NCI-H1694 treated with DMSO at 0.1 percent for 48 hours (cell line): Measurements from ENCODE around the gene SLC28A1.

Experiments
- DNase-seq: peaks from one replicate; lab custom pipeline; 2025; lab: John Stamatoyannopoulos, UW

SLC28A1 gene

DNA sequence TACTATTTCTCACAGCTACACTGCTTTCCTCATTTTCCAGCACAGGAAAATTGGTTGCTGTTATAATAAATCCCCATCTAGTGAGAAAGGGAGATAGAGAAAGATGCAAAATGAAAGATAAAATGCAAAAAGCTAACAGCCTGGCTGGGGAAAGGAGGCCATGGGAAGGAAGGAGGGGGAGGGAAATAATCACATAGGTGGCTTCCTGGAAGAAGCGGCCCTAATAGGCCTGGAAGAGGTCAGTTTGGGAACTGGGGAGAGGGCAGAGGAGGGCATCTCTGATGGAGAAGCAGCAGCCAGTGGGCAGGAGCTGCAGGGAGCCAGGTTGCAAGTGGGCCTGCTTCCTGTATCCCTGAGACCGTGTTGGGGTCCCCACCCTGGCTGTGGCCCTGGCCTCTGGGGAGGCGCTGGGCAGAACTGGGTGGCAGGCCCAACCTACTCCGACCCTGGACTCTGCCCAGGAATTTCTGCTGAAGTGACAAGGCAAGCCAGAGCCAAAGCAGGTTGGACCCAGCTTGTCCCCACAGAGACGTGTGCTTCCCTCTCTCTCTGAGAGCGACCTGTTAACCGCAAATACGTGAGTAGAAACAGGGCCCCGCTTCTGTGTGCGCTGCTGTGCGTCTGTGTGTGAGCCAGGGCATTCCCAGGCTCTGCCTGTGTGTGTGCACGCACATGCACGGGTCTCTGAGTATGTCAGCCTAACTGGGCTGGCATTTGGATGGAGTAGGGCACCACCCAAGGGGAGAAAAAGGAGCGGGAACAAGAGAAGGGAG lies 1.9 kb downstream of the SLC28A1 start:
- DNase-seq = no peak

DNA sequence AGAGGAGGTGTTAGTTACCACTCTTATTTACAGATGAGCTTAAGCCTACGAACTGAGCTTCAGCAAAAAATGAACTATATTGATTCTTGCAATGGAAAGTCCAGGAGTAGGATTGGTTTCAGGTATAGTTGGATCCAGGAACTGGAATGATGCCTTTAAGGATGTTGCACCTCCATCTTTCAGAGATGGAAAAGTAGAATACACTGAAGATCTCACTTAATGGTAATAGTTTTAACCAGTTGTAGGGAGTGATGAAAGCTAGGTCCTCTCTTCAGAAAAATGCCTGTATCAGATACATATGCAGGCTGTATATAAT lies 2.5 kb downstream of the SLC28A1 start:
- no peak for DNase-seq

DNA sequence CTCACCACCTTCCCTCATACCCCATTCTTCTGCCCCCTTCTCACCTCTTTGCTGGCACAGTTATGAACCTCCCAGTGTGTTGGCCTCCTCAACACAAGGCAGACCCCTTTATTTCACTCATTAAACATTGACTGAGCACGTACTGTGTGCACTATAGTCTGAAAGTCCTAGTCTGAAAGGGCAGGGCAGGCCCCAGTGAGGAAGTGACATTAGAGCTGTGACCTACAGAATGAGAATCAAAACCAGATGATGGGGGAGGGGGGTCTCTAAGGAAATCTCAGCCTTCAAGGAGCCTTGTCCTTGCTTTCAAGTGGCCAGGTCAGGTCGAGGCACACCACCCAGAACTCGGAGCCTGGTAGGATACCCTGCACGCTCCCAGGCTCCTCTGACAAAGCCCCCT lies 3.5 kb downstream of the SLC28A1 start:
- DNase-seq = no peak

DNA sequence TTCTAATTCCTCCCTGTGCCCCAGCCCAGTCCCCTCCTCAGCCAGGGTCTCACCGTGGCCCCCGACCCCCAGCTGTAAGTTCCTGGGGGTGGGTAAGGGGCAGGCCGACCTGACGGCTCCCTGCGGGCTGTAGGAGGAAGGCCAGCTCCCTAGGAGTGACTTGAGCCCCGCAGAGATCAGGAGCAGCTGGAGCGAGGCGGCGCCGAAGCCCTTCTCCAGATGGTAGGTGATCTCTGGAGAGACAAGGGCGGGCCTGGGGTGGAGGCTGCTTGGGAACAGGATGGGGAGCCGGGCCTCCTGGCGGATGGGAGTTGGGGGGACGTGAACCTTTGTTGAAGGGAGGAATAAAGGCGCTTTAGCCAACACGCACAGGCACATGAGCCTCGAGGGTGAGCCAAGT lies 4.2 kb downstream of the SLC28A1 start:
- DNase-seq = no peak

DNA sequence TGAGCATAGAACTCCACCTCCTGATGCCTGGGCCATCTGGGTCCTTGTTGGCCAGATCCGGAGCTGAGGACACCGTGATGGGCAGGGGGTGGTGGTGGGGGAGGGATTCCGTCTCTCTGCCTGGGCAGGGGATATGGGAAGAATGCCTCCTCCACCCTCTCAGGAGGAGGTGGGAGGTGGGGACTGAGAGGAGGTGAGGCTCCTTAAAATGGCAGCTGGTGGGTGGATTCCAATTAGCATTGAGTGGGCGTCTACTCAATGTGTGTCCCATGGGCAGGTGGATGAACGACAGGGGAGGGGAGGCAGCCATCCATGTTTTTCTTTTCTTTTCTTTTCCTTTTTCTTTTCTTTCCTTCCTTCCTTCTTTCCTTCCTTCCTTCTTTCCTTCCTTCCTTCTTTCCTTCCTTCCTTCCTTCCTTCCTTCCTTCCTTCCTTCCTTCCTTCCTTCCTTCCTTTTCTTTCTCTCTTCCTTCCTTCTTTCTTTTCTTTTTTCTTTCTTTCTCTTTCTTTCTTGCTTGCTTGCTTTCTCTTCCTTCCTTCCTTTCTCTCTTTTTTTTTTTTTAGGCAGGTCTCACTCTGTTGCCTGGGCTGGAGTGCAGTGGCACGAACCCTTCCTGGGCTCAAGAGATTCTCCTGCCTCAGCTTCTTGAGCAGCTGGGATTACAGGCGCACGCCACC lies 5.0 kb downstream of the SLC28A1 start:
- DNase-seq = no peak

DNA sequence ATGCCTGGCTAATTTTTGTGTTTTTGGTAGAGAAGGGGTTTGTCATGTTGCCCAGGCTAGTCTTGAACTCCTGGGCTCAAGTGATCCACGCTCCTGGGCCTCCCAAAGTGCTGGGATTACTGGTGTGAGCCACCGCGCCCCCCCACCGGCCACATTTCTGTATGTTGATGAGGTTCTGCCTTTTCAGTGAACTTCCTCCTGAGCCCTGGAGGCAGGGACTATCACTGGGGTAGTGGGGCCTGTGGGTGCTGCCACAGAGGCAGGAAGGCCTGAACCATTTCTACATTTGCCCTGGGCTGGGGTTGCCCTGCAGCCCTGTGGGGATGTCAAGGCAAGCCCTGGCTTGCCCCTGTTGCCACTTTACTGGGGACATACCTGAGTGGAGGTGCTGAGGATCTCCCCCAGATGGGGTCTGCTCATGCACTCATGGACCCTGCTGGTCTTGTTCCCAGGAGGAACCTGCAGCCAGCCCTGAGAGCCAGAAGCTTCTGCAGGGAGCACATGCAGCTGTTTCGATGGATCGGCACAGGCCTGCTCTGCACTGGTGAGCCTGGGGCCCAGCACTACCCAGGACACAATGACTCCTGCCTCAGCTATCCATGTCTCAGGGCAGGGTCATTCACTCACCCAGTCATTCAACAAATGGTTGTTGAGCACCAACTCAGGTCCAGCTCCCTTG lies 5.7 kb downstream of the SLC28A1 start:
- DNase-seq = no peak

DNA sequence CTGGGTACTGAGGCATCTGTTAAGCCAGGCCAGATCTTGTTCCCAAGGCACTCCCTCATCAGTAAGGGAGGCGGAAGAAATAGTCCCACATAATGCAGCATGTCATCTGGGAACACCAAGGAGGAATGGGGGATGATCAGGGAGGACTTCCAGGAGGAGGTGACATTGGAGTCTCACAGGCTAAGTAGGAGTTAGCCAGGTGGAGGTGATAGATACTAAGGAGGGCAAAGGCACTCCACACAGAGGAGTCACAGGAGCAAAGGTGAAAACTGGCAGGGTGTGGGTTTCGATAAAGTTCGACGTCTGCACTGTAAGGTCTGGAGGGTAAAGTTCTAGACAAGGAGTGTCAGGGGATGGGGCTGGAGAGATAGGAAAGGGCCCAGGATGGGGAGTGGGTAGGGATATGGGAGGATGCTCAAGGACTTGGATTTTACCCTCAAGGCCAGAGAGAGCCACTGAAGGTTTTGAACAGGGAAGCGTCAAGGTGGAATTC lies 6.3 kb downstream of the SLC28A1 start:
- DNase-seq = no peak

DNA sequence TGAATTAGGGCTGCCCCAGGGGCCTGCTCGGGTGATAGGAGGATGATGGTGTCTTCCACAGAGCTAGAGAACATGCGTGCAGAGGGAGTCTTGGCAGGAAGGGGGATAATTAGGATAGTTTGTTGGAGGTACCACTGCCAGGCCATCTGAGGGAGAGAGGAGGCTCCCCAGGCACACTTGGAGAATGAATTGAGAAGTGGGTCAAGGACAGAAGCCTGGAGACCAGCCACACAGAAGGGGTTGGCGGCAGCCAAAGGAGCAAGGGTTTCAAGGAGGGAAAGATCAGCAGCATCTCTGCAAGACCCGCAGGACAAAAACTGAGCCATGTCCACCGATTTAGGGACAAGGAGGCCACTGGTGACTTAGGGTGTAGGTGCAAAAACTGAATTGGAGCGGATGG lies 6.9 kb downstream of the SLC28A1 start:
- no peak for DNase-seq

DNA sequence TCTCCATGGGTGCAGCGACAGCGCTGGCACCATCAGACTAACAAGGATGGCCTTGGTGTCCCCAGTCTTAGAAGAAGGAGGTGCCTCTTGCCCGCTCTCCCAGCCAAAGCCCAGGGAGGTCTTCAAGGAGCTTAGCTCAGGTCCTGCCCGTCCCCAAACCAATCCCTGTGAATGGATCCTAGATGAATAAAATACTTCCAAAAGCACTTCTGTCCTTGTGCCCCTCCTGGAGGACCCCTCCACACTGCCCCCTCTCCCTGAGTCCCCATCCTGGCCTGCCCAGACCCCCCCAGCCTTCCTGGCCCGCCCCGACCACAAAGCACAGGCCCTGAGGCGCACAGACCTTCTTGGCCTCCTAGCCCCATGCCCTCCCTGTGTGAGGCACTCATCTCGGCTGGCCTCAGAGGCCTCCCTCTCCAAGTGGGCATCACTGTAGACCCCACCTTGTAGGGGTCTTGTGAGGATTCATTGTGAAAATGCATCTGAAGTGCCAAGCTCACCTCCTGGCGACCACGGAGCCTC lies 8.4 kb downstream of the SLC28A1 start:
- no peak for DNase-seq

DNA sequence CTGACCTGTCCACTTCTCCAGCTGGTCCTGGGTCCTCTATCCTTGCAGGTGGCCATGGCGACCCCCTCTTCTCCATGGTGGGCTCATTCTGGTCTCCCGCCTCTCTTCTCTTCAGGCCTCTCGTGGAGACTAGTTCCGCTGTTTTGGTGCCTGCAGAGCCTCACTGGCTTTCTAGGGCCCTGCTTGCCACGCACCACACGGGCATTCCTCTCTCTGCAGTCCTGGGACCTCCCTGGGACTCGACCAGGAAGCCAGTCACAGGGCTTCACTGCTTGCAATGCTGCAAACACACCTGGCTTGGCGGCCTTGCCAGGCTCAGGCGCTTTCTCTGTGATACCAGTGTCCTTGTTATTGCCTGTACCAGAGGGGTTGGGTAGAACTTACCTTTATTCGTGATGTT lies 9.1 kb downstream of the SLC28A1 start:
- DNase-seq = no peak

DNA sequence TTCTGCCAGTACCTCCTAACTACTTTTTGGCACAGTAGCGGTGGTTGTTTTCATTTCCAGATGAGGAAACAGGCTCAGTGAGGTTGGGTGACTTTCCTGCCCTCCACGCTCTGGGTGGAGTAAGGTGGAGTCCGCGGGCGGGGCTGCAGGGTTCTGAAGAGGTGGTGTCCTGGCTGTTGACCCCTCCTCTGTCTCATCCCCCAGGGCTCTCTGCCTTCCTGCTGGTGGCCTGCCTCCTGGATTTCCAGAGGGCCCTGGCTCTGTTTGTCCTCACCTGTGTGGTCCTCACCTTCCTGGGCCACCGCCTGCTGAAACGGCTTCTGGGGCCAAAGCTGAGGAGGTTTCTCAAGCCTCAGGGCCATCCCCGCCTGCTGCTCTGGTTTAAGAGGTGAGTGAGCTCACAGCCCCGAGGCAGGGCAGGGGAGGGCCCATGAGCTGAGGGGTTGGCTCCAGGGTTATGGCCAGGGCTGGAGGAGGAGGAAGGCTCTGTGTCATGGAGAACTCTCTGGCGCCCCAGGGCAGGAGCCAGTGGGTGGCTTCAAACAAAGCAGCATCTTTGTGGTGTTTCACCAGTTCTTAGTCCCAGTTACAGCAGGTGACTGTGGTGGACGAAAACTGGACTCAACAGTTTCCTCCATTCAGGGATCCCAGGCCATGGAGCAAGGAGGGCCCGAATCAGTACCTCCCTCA lies 10.4 kb downstream of the SLC28A1 start:
- no peak for DNase-seq

DNA sequence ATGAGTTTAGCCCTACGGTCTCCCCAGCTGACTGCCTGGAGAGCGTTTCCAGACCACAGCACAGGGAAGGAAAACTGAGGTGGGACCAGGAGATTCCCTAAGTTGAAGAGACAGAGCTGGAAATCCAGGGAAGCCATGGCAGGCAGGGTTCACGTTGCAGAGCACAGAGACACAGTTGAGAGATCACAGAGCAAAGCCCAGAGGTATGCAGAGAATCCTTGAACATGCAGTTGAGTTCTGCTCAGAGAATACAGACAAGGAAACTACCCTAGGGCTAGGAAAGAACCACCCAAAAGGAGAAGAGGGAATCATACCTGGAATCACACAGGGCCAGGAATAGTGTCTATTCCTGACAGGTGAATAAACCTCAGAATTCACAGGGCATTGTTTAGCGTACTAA lies 14.3 kb downstream of the SLC28A1 start:
- no peak for DNase-seq

DNA sequence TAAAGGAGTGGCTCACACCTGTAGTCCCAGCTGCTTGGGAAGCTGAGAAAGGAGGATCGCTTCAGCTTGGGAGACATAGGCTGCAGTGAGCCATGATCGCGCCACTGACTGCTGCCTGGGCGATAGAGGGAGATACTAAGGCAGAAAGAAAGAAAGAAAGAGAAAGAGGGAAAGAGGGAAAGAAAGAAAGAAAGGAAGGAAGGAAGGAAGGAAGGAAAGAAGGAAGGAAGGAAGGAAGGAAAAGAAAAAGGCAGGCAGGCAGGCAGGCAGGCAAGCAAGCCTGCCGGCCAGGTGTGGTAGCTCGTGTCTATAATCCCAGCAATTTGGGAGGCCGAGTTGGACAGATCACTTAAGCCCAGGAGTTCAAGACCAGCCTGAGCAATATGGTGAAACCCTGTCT lies 15.3 kb downstream of the SLC28A1 start:
- no peak for DNase-seq

DNA sequence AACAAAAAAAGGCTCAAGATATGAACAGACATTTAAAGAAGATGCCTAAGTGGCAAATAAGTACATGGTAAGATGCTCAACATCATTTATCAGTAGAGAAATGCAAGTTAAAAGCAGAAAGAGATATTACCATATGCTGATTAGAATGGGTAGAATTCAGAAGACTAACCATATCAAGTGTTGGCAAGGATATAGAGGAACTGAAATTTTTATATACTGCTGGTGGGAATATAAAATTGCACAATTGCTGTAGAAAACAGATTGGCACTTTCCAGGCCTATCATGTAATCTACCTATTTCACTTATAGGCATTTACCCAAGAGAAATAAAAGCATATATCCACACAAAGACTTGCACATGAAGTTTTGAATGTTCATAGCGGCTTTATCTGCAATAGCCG lies 17.1 kb downstream of the SLC28A1 start:
- DNase-seq = no peak

DNA sequence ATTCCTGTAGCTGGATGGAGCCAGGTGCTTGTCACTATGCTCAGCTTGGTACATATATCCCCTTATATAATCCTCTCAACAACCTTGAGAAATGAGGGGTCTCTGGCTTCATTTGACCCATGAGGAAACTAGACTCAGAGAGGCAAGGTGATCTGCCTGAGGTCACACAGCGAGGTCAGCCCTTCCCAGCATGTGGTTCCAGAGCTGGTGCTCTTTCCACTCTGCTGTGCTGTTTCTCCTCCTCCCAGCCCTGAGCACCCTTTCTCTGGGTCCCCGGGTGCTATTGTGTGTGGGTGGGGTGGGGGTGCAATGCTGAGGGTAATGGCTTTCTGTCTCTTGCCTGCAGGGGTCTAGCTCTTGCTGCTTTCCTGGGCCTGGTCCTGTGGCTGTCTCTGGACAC lies 19.3 kb downstream of the SLC28A1 start:
- no peak for DNase-seq

DNA sequence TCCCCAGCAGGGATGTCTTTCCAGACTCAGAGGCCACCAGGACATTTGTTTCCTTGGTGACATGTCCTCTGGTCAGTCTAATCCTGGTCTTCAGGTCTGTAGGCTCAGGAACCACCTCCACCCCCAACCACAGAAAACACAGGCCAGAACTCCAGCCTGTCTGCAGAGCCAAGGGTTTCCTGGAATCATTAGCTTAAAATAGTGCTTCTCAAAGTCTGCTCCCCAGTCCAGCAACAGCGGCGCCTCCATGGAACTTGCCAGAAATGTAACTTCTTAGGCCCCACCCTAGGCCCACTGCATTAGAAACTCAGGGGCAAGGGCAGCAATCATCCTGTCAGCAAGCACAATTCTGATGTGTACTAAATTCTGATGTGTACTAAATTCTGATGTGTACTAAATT lies 20.0 kb downstream of the SLC28A1 start:
- no peak for DNase-seq

DNA sequence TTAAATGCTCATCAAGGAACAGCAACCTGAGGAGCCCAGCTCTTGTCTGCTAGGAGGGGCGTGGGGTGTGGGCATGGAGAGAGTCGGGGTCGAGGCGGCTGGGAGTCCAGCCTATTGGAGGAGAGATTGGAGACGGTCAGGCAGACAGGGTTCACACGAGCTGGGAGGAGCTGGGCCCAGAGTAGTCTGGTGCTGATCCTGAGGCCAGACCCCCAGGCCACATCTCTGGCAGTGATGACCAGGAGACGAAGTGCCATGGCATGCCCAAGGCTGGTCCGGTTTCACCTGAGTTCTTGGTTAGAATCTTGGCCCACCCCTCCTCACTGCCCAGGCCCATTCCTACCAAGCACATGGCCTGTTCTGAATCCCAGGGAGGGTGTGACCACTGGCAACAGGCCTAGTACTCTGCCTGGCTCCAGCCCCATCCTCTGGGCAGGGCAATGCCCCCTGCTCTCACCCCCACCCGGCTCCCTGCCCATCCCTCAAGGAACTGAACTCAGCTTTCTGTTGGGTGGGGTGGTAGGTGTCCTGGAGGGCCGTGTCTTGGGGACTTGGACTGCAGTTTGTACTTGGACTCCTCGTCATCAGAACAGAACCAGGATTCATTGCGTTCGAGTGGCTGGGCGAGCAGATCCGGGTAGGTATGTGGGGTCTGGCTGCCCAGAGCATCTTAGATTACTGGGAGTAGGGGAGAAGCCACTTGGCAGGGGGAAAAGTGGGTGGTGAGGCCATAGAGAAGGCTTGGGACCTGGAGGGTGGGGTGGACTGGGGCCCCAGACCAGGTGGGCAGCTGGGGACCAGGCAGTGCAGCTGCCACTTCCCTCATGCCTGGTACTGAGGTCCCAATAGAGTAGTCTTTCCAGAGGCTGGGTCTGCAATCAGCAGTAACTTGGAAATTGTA lies 20.8 kb downstream of the SLC28A1 start:
- DNase-seq = no peak

DNA sequence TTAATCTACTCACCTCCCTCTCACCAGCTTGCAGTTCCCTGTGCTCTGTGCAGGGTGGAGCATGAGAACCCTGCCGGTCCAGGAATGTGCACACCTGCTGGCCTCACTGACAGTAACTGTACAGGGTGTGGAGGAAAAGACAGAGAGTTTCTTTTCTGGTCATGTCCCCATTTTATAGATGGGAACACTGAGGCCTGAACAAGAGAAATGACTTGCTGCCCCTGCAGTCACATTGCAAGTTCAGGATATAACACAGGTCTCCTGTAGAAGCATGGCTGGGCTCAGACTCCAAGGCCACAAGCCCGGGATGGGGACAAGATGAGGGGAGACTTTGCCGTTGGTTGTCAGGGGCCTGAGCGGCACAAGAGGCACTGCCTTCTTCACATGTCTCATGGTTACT lies 23.3 kb downstream of the SLC28A1 start:
- no peak for DNase-seq

DNA sequence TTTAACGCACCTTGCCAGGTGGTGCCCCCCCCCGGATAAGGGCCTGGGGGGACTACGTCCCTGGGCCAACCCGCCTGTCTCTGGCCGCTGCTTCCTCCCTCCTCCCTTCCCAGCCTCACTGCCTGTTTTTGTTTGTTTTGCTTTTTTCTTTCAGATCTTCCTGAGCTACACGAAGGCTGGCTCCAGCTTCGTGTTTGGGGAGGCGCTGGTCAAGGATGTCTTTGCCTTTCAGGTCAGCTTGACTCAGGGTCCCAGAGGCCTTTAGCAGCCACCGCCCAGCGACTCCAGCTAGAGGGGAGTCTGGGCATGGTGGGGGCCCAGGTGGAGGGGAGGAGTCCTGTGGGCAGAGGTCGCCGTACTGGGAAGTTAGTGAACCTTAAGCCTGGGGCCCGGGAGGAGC lies 24.1 kb downstream of the SLC28A1 start:
- DNase-seq = no peak

DNA sequence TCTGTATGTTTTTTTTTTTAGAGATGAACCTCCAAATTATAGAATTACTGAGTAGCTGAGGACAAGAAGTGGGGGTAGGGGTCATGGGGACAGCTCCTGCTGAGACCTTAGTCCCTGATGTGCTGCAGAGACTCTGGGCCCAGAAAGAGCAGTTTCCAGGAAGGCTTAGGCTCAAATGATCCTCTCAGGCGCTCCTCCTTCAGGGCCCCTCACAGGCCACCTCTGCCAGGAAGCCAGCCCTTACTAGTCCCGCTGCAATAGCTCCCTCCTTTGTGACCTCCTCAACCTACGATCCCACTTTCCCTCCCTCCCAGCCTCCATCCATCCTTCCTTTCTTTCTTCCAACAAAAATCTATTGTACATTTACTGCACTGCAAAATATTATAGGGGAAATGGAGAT lies 24.6 kb downstream of the SLC28A1 start:
- DNase-seq = no peak

DNA sequence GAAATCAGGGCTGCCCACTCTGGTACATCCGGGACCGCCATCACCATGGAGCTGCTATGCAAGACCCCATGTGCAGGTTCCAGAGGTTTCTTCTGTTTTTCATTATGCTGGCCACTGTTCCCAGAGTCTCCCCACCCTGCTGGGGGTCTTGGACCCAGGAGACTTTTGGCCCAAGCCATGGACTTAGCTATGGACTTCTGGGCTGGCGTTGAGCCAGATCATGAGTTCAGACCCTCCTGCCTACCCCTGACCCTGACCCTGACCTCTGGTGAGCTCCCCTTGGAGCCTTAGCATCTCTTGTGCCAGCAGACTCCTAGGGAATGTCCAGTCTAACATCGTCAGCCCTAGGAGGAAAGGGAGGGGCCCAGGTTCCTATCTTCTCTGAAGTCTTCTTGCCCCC lies 25.3 kb downstream of the SLC28A1 start:
- DNase-seq = no peak
